Panc1 (cell line): ENCODE data around the gene MICAL2. TPM values are rescaled to one million over a fixed set of nuclear protein-coding genes. Genes with fewer than 3 reads are reported as not detected.

Experiments
- ATAC-seq: fragments of 200-7000 bp; cut with Tn5 transposase; 2 replicates; pipeline ENCODE4 v1.9.1; 2020; ENCODE audit warnings: mild to moderate bottlenecking, moderate library complexity
- BruUV-seq: library from RNA; stranded (reverse); fragments of 400-500 nt; replicated peaks from 2 replicates; lab custom pipeline; 2021; lab: Mats Ljungman, UMichigan
- CTCF ChIA-PET: fragments of 300-600 bp; sonication (Branson Sonifier 250); formaldehyde crosslinking; loops from one replicate; lab custom pipeline; 2022; ENCODE audit warnings: antibody characterized with exemption; lab: Charles Lee
- POLR2A ChIA-PET: fragments of 300-600 bp; sonication (Branson Sonifier 250); formaldehyde crosslinking; loops from one replicate; lab custom pipeline; 2022; ENCODE audit warnings: antibody characterized with exemption; lab: Charles Lee
- DNase-seq: peaks from one replicate; pipeline ENCODE4 v3.0.0-alpha.2; 2010; ENCODE audit warnings: low read depth, low spot score
- H3K27ac ChIP-seq: 2 replicates; pipeline ENCODE4 v1.5.1; 2011; ENCODE audit warnings: mild to moderate bottlenecking, low read length, inconsistent platforms
- H3K27me3 ChIP-seq: fragments of 200-500 bp; sonication (Bioruptor generic); 2 replicates; pipeline ENCODE4 v1.6.0; 2014; ENCODE audit warnings: low read length, inconsistent platforms; ENCODE audit not compliant: control insufficient read depth, insufficient read depth
- H3K36me3 ChIP-seq: fragments of 200-500 bp; sonication (Bioruptor generic); 2 replicates; pipeline ENCODE4 v1.5.1; 2014; ENCODE audit warnings: inconsistent platforms, mild to moderate bottlenecking, low read length, moderate library complexity; ENCODE audit not compliant: control insufficient read depth, insufficient read depth
- H3K4me1 ChIP-seq: 2 replicates; pipeline ENCODE4 v1.5.1; 2011; ENCODE audit warnings: inconsistent platforms, mild to moderate bottlenecking, low read length, moderate library complexity; ENCODE audit not compliant: control insufficient read depth, insufficient read depth
- H3K4me3 ChIP-seq, 2 experiments: 2 replicates each; pipeline ENCODE4 v1.5.1; 2011 to 2012; ENCODE audit warnings: low read depth in 2 of 2, low read length in 2 of 2, mild to moderate bottlenecking in 2 of 2, inconsistent platforms in 1 of 2, moderate library complexity in 1 of 2
- H3K9me3 ChIP-seq: fragments of 200-500 bp; sonication (Bioruptor generic); 2 replicates; pipeline ENCODE4 v1.5.1; 2014; ENCODE audit warnings: low read depth, mild to moderate bottlenecking, inconsistent platforms, low read length, moderate library complexity; ENCODE audit not compliant: control insufficient read depth, insufficient read depth
- CTCF ChIP-seq: fragments of 450-650 bp; IDR thresholded peaks from 2 replicates; pipeline ENCODE4 v1.5.1; 2017; ENCODE audit warnings: mild to moderate bottlenecking
- POLR2AphosphoS5 ChIP-seq: IDR thresholded peaks from 2 replicates; pipeline ENCODE4 v1.6.1; 2012; ENCODE audit warnings: mild to moderate bottlenecking, low read depth, low read length, moderate library complexity
- SIN3A ChIP-seq: IDR thresholded peaks from 2 replicates; pipeline ENCODE4 v1.6.1; 2012; ENCODE audit warnings: low read depth, mild to moderate bottlenecking, low read length, moderate library complexity, borderline replicate concordance; ENCODE audit not compliant: insufficient read depth
- TCF7L2 ChIP-seq: IDR thresholded peaks from 2 replicates; pipeline ENCODE4 v1.6.1; 2011; ENCODE audit warnings: mild to moderate bottlenecking, low read depth, low read length, inconsistent platforms
- in situ Hi-C: cut with HindIII; loops from 2 replicates; pipeline ENCODE4 v1.10.0; 2016; ENCODE audit warnings: low sequenced_read_pairs, low pct_unique_long_range_greater_than_20kb
- intact Hi-C: fragments of 100-400 bp; cut with micrococcal nuclease; formaldehyde crosslinking; loops from one replicate; pipeline ENCODE4 v1.10.0; 2022; ENCODE audit not compliant: unreplicated experiment
- total RNA-seq: library from RNA; stranded (reverse); gene quantifications from one replicate; pipeline ENCODE4 v1.2.1, GENCODE V29; 2021; ENCODE audit not compliant: unreplicated experiment
- TF ChIP-seq, protein P1 (sequence below), 2 experiments: IDR thresholded peaks; 2 replicates each; pipeline ENCODE4 v1.6.1; 2011 to 2012; ENCODE audit warnings: low read depth in 2 of 2, control low read depth in 1 of 2, low read length in 1 of 2, mild to moderate bottlenecking in 1 of 2, moderate library complexity in 1 of 2; ENCODE audit not compliant: insufficient read depth in 1 of 2

Gene MICAL2
- total RNA-seq, 1 experiment from 2014 or later = 199 TPM

DNA sequence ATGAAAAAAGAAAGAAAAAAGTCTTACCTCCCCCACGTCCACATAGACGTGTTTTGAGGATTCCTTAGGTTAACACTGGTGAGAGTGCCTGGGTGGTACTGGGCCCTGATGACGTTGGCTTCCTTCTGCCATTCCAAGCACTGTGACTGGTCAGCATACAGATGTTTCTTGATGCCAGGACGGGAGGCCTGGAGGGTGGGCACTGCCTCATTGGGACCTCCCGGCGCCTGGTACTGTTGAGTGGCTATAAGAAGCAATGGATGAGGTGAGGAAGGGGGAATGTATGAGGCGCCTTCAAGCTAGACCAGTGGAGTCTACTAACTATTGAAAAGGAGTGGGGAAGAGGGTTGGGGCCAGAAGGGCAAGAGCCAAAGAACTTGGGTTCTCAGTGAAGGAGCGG lies 45.3 kb downstream of the MICAL2 start:
- CTCF ChIA-PET = no interaction called here
- no peak overlapping the region for H3K27ac ChIP-seq

GRCh38 chr11:12156301-12157140 lies 46.1 kb downstream of the MICAL2 start:
- Histone ChIP-seq H3K27ac (peak overlapping the region; percentile 7; the same call in 1 of the 2 replicates), H3K4me1 (peaks cover 38% of the 10 kb centered on the region), H3K36me3 (no peaks in the 10 kb centered on the region), H3K27me3 (no peaks in the 10 kb centered on the region), H3K9me3 (no peaks in the 10 kb centered on the region), H3K4me3 (no peak overlapping the region)
- TF ChIP-seq SIN3A (no peak), TCF7L2 (no peak), POLR2AphosphoS5 (no peak), CTCF (no peak)
- TF ChIP-seq, protein P1, sequence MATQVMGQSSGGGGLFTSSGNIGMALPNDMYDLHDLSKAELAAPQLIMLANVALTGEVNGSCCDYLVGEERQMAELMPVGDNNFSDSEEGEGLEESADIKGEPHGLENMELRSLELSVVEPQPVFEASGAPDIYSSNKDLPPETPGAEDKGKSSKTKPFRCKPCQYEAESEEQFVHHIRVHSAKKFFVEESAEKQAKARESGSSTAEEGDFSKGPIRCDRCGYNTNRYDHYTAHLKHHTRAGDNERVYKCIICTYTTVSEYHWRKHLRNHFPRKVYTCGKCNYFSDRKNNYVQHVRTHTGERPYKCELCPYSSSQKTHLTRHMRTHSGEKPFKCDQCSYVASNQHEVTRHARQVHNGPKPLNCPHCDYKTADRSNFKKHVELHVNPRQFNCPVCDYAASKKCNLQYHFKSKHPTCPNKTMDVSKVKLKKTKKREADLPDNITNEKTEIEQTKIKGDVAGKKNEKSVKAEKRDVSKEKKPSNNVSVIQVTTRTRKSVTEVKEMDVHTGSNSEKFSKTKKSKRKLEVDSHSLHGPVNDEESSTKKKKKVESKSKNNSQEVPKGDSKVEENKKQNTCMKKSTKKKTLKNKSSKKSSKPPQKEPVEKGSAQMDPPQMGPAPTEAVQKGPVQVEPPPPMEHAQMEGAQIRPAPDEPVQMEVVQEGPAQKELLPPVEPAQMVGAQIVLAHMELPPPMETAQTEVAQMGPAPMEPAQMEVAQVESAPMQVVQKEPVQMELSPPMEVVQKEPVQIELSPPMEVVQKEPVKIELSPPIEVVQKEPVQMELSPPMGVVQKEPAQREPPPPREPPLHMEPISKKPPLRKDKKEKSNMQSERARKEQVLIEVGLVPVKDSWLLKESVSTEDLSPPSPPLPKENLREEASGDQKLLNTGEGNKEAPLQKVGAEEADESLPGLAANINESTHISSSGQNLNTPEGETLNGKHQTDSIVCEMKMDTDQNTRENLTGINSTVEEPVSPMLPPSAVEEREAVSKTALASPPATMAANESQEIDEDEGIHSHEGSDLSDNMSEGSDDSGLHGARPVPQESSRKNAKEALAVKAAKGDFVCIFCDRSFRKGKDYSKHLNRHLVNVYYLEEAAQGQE (IDR thresholded peaks at IDR 0.05; ENCODE audit: insufficient read depth in 1 of 2, low read depth in 2 of 2, low read length in 1 of 2) = no peak
- ChIA-PET POLR2A (interaction anchor here (0.5 kb wide), 1 partner anchor 63 kb away, joined by 5 read pairs; no protein-coding TSS in a partner anchor), CTCF (no interaction called here)
- ATAC-seq = no peak
- no peak for DNase-seq
- intact Hi-C loops = no loop called here
- in situ Hi-C loops = no loop called here
- no TSS peak for BruUV-seq

More for the DNA sequence above, 45.3 kb downstream of the MICAL2 start:
- ATAC-seq (no peak), DNase-seq (no peak)
- intact Hi-C loops (no loop called here), in situ Hi-C loops (no loop called here)
- Histone ChIP-seq H3K4me1 (peaks cover 34% of the 10 kb centered on the region), H3K27me3 (no peaks in the 10 kb centered on the region), H3K36me3 (no peaks in the 10 kb centered on the region), H3K9me3 (no peaks in the 10 kb centered on the region), H3K4me3 (no peak overlapping the region)
- no TSS peak for BruUV-seq
- POLR2A ChIA-PET = no interaction called here
- TF ChIP-seq TCF7L2 (no peak), CTCF (no peak), POLR2AphosphoS5 (no peak), SIN3A (no peak)
- TF ChIP-seq, protein P1 (IDR thresholded peaks at IDR 0.05; ENCODE audit: insufficient read depth in 1 of 2, low read depth in 2 of 2, low read length in 1 of 2) = no peak
